T-helper 2 cell treated with Interferon-gamma antibody and Interleukin-4, amounts not matched to agents 100 ng/mL and 5 ng/mL, for 36 hours (primary cell): ENCODE data around the gene MFSD6. TPM values are rescaled to one million over a fixed set of nuclear protein-coding genes. Genes with fewer than 3 reads are reported as not detected.
"Not testable (repeated sequence)": the region's sequence is repeated elsewhere in the genome, so short reads cannot be mapped to it uniquely, and the experiment has no call there.

ENCODE experiments used
- intact Hi-C: fragments of 100-400 bp; cut with micrococcal nuclease; formaldehyde crosslinking; loops from one replicate; pipeline ENCODE4 v1.15.1; 2023
- total RNA-seq: library from RNA; stranded (reverse); gene quantifications from 2 replicates; pipeline ENCODE4 v1.2.3, GENCODE V29; 2022

MFSD6 gene
- total RNA-seq, 1 donor from 2014 or later: 48.9 TPM

GRCh38 chr2:190494600-190495227 lies 86.6 kb downstream of the MFSD6 start:
- intact Hi-C loops: not testable (repeated sequence)

GRCh38 chr2:190497428-190497827 lies 89.3 kb downstream of the MFSD6 start:
- intact Hi-C loops: no loop called here

GRCh38 chr2:190499273-190499672 lies 91.1 kb downstream of the MFSD6 start:
- intact Hi-C loops: no loop called here

GRCh38 chr2:190500054-190500502 lies 91.9 kb downstream of the MFSD6 start:
- intact Hi-C loops: no loop called here

GRCh38 chr2:190501231-190501630 lies 93.1 kb downstream of the MFSD6 start:
- intact Hi-C loops: no loop called here

- intact Hi-C loops: no loop called here
These were observed 93.7 kb downstream of the MFSD6 start for GRCh38 chr2:190501702-190502407.

GRCh38 chr2:190503088-190503487 lies 94.9 kb downstream of the MFSD6 start:
- intact Hi-C loops: no loop called here

GRCh38 chr2:190504912-190505311 lies 96.8 kb downstream of the MFSD6 start:
- intact Hi-C loops: no loop called here

GRCh38 chr2:190505696-190506095 lies 97.5 kb downstream of the MFSD6 start:
- intact Hi-C loops: no loop called here

- intact Hi-C loops: no loop called here
These were observed 98.5 kb downstream of the MFSD6 start for GRCh38 chr2:190506666-190507065.

- intact Hi-C loops: no loop called here
These were observed 99.0 kb downstream of the MFSD6 start for GRCh38 chr2:190507135-190507534.

- intact Hi-C loops: not testable (repeated sequence)
These were observed 101.7 kb downstream of the MFSD6 start for GRCh38 chr2:190509895-190510294.

- intact Hi-C loops: no loop called here
These were observed 102.9 kb downstream of the MFSD6 start for GRCh38 chr2:190511104-190511503.

- intact Hi-C loops: no loop called here
These were observed 104.5 kb downstream of the MFSD6 start for GRCh38 chr2:190512539-190513095.

- intact Hi-C loops: no loop called here
These were observed 105.7 kb downstream of the MFSD6 start for GRCh38 chr2:190513877-190514276.

- intact Hi-C loops: loop anchor here (5.0 kb wide), 1 partner anchor 168 kb away; no protein-coding TSS in a partner anchor
These were observed 106.5 kb downstream of the MFSD6 start for GRCh38 chr2:190514676-190515075.

- intact Hi-C loops: loop anchor here (5.0 kb wide), 1 partner anchor 167 kb away; no protein-coding TSS in a partner anchor
These were observed 107.5 kb downstream of the MFSD6 start for GRCh38 chr2:190515687-190516086.

- intact Hi-C loops: loop anchor here (5.0 kb wide), 1 partner anchor 165 kb away; no protein-coding TSS in a partner anchor
These were observed 109.3 kb downstream of the MFSD6 start for GRCh38 chr2:190517468-190517867.

GRCh38 chr2:190519975-190520767 lies 112.0 kb downstream of the MFSD6 start:
- intact Hi-C loops: loop anchor here (5.0 kb wide), 1 partner anchor 162 kb away; no protein-coding TSS in a partner anchor

- intact Hi-C loops: no loop called here
These were observed 116.8 kb downstream of the MFSD6 start for GRCh38 chr2:190524928-190525327.

- intact Hi-C loops: no loop called here
These were observed 118.1 kb downstream of the MFSD6 start for GRCh38 chr2:190526105-190526750.
